GM19238 (cell line): ENCODE results near the gene CERS6.

Source experiments
- DNase-seq: peaks from one replicate; pipeline ENCODE4 v3.0.0; 2011; ENCODE audit warnings: low spot score; ENCODE audit not compliant: insufficient read length

CERS6 gene

GRCh38 chr2:168441214-168441872 is 14.7 kb upstream of the CERS6 start:
- DNase-seq, result no peak

- no peak for DNase-seq
Measured at GRCh38 chr2:168443818-168444217, 12.3 kb upstream of the CERS6 start.

- DNase-seq, result no peak
Measured at GRCh38 chr2:168445960-168446359, 10.1 kb upstream of the CERS6 start.

GRCh38 chr2:168448980-168449379 is 7.1 kb upstream of the CERS6 start:
- DNase-seq, result no peak

- DNase-seq, result no peak
Measured at GRCh38 chr2:168449419-168449818, 6.7 kb upstream of the CERS6 start.

- no peak for DNase-seq
Measured at GRCh38 chr2:168450171-168450570, 5.9 kb upstream of the CERS6 start.

- DNase-seq, result no peak
Measured at GRCh38 chr2:168450732-168451131, 5.3 kb upstream of the CERS6 start.

GRCh38 chr2:168452781-168453180 is 3.3 kb upstream of the CERS6 start:
- no peak for DNase-seq

- no peak for DNase-seq
Measured at GRCh38 chr2:168453404-168453803, 2.7 kb upstream of the CERS6 start.

- no peak for DNase-seq
Measured at GRCh38 chr2:168454737-168455644, 1.1 kb upstream of the CERS6 start.

- peak; percentile 19 for DNase-seq
Measured at GRCh38 chr2:168456521-168457189, 583 bp downstream of the CERS6 start.

GRCh38 chr2:168457190-168457895 is 1.3 kb downstream of the CERS6 start:
- no peak for DNase-seq

- no peak for DNase-seq
Measured at GRCh38 chr2:168458139-168458538, 2.1 kb downstream of the CERS6 start.

- DNase-seq, result no peak
Measured at GRCh38 chr2:168459256-168459655, 3.2 kb downstream of the CERS6 start.

- no peak for DNase-seq
Measured at GRCh38 chr2:168460571-168460970, 4.5 kb downstream of the CERS6 start.

- DNase-seq, result no peak
Measured at GRCh38 chr2:168461178-168461941, 5.3 kb downstream of the CERS6 start.

GRCh38 chr2:168461942-168462331 is 5.9 kb downstream of the CERS6 start:
- DNase-seq, result no peak

- DNase-seq, result no peak
Measured at GRCh38 chr2:168462543-168463045, 6.5 kb downstream of the CERS6 start.

GRCh38 chr2:168465594-168465993 is 9.5 kb downstream of the CERS6 start:
- DNase-seq, result no peak

GRCh38 chr2:168466190-168466737 is 10.2 kb downstream of the CERS6 start:
- no peak for DNase-seq
